ENCODE results near the gene KRT9. TPM values are rescaled to one million over a fixed set of nuclear protein-coding genes. Genes with fewer than 3 reads are reported as not detected.
"Not testable (repeated sequence)": the region's sequence is repeated elsewhere in the genome, so short reads cannot be mapped to it uniquely, and the experiment has no call there.

KRT9 gene
- total RNA-seq, 2 experiments from 2014 or later = not detected

GRCh38 chr17:41617136-41617535 is 45.3 kb upstream of the KRT9 start:
- Histone ChIP-seq H3K4me1 (ENCODE audit: insufficient read depth, low read length) (no peaks in the 10 kb centered on the region), H3K27ac (ENCODE audit: low read depth in 1 of 2, low read length in 2 of 2) (no peak overlapping the region), H3K9me3 (ENCODE audit: control insufficient read depth in 1 of 2, insufficient read depth in 1 of 2, low read length in 2 of 2) (no peaks in the 10 kb centered on the region), H3K4me3 (ENCODE audit: low read length) (no peak overlapping the region), H3K27me3 (ENCODE audit: control insufficient read depth in 1 of 2, insufficient read depth in 2 of 2, low read length in 2 of 2) (peaks cover 0 to 2% of the 10 kb centered on the region in 2 experiments), H3K36me3 (ENCODE audit: insufficient read depth, low read length) (no peaks in the 10 kb centered on the region)
- H3K36me3 Mint-ChIP-seq (ENCODE audit: low read depth) = no peaks in the 10 kb centered on the region
- ChIA-PET POLR2A (no interaction called here), CTCF (no interaction called here)
- no peaks in the 10 kb centered on the region for H3K4me1 Mint-ChIP-seq (ENCODE audit: low read depth)
- no peaks in the 10 kb centered on the region for H3K27me3 Mint-ChIP-seq
- H3K27ac Mint-ChIP-seq = no peak overlapping the region
- no peak overlapping the region for H3K4me3 Mint-ChIP-seq
- TF ChIP-seq CTCF (IDR thresholded peaks at IDR 0.05) = no peak
- DNase-seq (no peak), ATAC-seq (ENCODE audit: poor library complexity) (no peak)
- intact Hi-C loops (cut with DNase I, micrococcal nuclease) = no loop called here
- H3K9me3 Mint-ChIP-seq = no peaks in the 10 kb centered on the region

GRCh38 chr17:41616486-41616885 is 44.6 kb upstream of the KRT9 start:
- H3K36me3 ChIP-seq (ENCODE audit: insufficient read depth, low read length); H3K4me3 Mint-ChIP-seq; H3K27me3 ChIP-seq (ENCODE audit: control insufficient read depth in 1 of 2, insufficient read depth in 2 of 2, low read length in 2 of 2); DNase-seq; H3K27ac ChIP-seq (ENCODE audit: low read depth in 1 of 2, low read length in 2 of 2); H3K27me3 Mint-ChIP-seq; H3K9me3 ChIP-seq (ENCODE audit: control insufficient read depth in 1 of 2, insufficient read depth in 1 of 2, low read length in 2 of 2); H3K4me1 ChIP-seq (ENCODE audit: insufficient read depth, low read length); H3K4me3 ChIP-seq (ENCODE audit: low read length); H3K36me3 Mint-ChIP-seq (ENCODE audit: low read depth); H3K27ac Mint-ChIP-seq; H3K9me3 Mint-ChIP-seq; H3K4me1 Mint-ChIP-seq (ENCODE audit: low read depth); POLR2A ChIA-PET; ATAC-seq (ENCODE audit: poor library complexity); intact Hi-C loops (cut with DNase I, micrococcal nuclease); CTCF ChIA-PET: not testable (repeated sequence)

- Histone ChIP-seq H3K27ac (ENCODE audit: low read depth in 1 of 2, low read length in 2 of 2) (no peak overlapping the region), H3K36me3 (ENCODE audit: insufficient read depth, low read length) (no peaks in the 10 kb centered on the region), H3K4me3 (ENCODE audit: low read length) (no peak overlapping the region), H3K9me3 (ENCODE audit: control insufficient read depth in 1 of 2, insufficient read depth in 1 of 2, low read length in 2 of 2) (no peaks in the 10 kb centered on the region), H3K4me1 (ENCODE audit: insufficient read depth, low read length) (no peaks in the 10 kb centered on the region), H3K27me3 (ENCODE audit: control insufficient read depth in 1 of 2, insufficient read depth in 2 of 2, low read length in 2 of 2) (peaks cover 0 to 2% of the 10 kb centered on the region in 2 experiments)
- CTCF ChIA-PET = no interaction called here
- intact Hi-C loops (cut with DNase I, micrococcal nuclease) = no loop called here
- Mint-ChIP-seq H3K9me3 (no peaks in the 10 kb centered on the region), H3K27ac (no peak overlapping the region), H3K36me3 (ENCODE audit: low read depth) (no peaks in the 10 kb centered on the region), H3K4me1 (ENCODE audit: low read depth) (no peaks in the 10 kb centered on the region), H3K27me3 (no peaks in the 10 kb centered on the region), H3K4me3 (no peak overlapping the region)
- DNase-seq (no peak), ATAC-seq (ENCODE audit: poor library complexity) (no peak)
- POLR2A ChIA-PET = no interaction called here
- TF ChIP-seq CTCF (IDR thresholded peaks at IDR 0.05) = no peak
Observed at GRCh38 chr17:41615454-41615853, 43.6 kb upstream of the KRT9 start.

- H3K27me3 ChIP-seq (ENCODE audit: control insufficient read depth in 1 of 2, insufficient read depth in 2 of 2, low read length in 2 of 2); H3K36me3 Mint-ChIP-seq (ENCODE audit: low read depth); H3K4me3 Mint-ChIP-seq; H3K27ac Mint-ChIP-seq; H3K27ac ChIP-seq (ENCODE audit: low read depth in 1 of 2, low read length in 2 of 2); H3K27me3 Mint-ChIP-seq; H3K9me3 Mint-ChIP-seq; DNase-seq; ATAC-seq (ENCODE audit: poor library complexity); H3K4me1 ChIP-seq (ENCODE audit: insufficient read depth, low read length); H3K4me1 Mint-ChIP-seq (ENCODE audit: low read depth); POLR2A ChIA-PET; CTCF ChIA-PET; H3K9me3 ChIP-seq (ENCODE audit: control insufficient read depth in 1 of 2, insufficient read depth in 1 of 2, low read length in 2 of 2); H3K4me3 ChIP-seq (ENCODE audit: low read length); H3K36me3 ChIP-seq (ENCODE audit: insufficient read depth, low read length); intact Hi-C loops (cut with DNase I, micrococcal nuclease): not testable (repeated sequence)
Observed at GRCh38 chr17:41614767-41615166, 42.9 kb upstream of the KRT9 start.
